ENCODE measurements around the gene NAGPA. TPM values are rescaled to one million over a fixed set of nuclear protein-coding genes. Genes with fewer than 3 reads are reported as not detected.

NAGPA gene
- total RNA-seq, 1 donor from 2014 or later, result 17.4 TPM

DNA sequence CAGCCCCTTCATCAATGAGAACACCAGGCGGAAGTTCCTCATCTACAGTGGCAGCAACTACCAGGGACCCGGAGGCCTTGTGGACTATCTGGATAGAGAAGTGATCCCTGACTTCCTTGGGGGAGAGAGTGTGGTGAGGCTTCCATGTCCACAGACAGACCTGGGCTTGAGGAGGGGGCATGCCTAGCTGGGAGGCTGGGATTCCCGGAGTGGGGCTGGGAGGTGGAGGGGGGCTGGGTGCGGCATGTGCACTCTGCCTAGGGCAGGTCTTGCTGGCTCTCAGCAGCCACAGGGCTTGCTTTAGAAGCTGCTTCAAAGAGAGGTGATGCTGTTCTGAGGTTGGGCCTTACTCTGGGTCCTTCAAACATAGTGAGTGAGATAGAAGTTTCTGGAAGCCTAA, 27.8 kb downstream of the NAGPA start:
- no peak overlapping the region for H3K27ac ChIP-seq (ENCODE audit: low read depth, low read length)
- no peaks in the 10 kb centered on the region for H3K9me3 ChIP-seq (ENCODE audit: insufficient read depth, low read depth, low read length)
- TF ChIP-seq, protein P1, sequence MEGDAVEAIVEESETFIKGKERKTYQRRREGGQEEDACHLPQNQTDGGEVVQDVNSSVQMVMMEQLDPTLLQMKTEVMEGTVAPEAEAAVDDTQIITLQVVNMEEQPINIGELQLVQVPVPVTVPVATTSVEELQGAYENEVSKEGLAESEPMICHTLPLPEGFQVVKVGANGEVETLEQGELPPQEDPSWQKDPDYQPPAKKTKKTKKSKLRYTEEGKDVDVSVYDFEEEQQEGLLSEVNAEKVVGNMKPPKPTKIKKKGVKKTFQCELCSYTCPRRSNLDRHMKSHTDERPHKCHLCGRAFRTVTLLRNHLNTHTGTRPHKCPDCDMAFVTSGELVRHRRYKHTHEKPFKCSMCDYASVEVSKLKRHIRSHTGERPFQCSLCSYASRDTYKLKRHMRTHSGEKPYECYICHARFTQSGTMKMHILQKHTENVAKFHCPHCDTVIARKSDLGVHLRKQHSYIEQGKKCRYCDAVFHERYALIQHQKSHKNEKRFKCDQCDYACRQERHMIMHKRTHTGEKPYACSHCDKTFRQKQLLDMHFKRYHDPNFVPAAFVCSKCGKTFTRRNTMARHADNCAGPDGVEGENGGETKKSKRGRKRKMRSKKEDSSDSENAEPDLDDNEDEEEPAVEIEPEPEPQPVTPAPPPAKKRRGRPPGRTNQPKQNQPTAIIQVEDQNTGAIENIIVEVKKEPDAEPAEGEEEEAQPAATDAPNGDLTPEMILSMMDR (IDR thresholded peaks at IDR 0.05; ENCODE audit: insufficient read depth, low read depth, low read length), result no peak
- no peak overlapping the region for H3K27ac Mint-ChIP-seq (ENCODE audit: unreplicated experiment)
- H3K79me2 ChIP-seq (ENCODE audit: insufficient read depth, low read length), result no peaks in the 10 kb centered on the region
- H3K27me3 Mint-ChIP-seq (ENCODE audit: low read depth, unreplicated experiment), result peaks cover 18% of the 10 kb centered on the region
- H3K9me3 Mint-ChIP-seq (ENCODE audit: unreplicated experiment), result no peaks in the 10 kb centered on the region
- H4K20me1 ChIP-seq (ENCODE audit: insufficient read depth, low read length), result no peaks in the 10 kb centered on the region
- H3K9ac ChIP-seq (ENCODE audit: low read length), result no peak overlapping the region
- peaks cover 7% of the 10 kb centered on the region for H3K27me3 ChIP-seq (ENCODE audit: insufficient read depth, low read length)
- DNase-seq (ENCODE audit: low read depth) (no peak), FAIRE-seq (no peak)
- peaks cover 2% of the 10 kb centered on the region for H3K36me3 Mint-ChIP-seq (ENCODE audit: low read depth, unreplicated experiment)
- no peaks in the 10 kb centered on the region for H3K4me1 ChIP-seq (ENCODE audit: insufficient read depth, low read length)
- H3K4me1 Mint-ChIP-seq (ENCODE audit: low read depth, unreplicated experiment), result no peaks in the 10 kb centered on the region
- H3K4me2 ChIP-seq (ENCODE audit: low read length), result no peak overlapping the region
- no peak overlapping the region for H2AFZ ChIP-seq (ENCODE audit: low read depth, low read length)
- H3K4me3 Mint-ChIP-seq (ENCODE audit: unreplicated experiment), result no peak overlapping the region
- H3K4me3 ChIP-seq (ENCODE audit: insufficient read depth, low read depth, low read length), result no peak overlapping the region
- H3K36me3 ChIP-seq (ENCODE audit: insufficient read depth, low read length), result no peaks in the 10 kb centered on the region

DNA sequence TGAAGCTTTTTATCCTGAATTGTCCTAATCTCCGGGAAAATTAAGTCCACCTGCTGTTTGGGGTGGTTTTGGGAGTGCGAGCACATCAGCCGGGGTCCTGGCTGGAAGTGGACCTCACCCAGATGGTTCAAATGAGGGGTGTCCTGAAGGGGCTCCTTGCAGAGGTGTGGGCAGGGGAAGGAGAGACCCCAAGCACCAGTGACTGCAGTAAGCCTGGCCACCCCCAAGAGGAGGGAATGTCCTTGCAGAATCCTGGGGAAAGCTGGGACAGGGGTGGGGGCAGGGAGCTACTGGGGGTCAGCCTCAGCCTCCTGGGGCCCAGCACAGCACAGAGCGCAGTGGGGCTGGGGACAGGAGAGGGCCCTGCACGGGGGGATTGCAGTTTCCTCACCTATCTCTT, 29.4 kb downstream of the NAGPA start:
- no peak overlapping the region for H3K27ac Mint-ChIP-seq (ENCODE audit: unreplicated experiment)

DNA sequence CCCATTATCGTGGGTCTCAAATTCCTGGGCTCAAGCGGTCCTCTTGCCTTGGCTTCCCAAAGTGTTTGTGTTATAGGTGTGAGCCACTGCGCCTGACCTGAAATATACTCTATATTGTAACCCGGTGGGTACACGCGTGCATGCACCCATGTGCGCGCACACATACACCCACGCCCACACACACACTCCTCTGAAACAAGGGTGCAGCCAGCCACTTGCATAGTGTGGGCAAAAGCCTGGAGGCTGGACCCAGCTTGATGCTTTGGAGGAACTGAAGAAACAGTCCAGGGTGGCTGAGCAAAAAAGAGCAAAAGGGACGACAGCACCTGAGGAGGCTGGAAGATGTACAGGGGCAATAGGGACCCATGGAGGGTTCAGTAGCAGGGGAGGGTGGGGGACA, 29.9 kb downstream of the NAGPA start:
- no peak overlapping the region for H3K4me3 Mint-ChIP-seq (ENCODE audit: unreplicated experiment)
- Histone ChIP-seq H2AFZ (ENCODE audit: low read depth, low read length) (no peak overlapping the region), H3K79me2 (ENCODE audit: insufficient read depth, low read length) (no peaks in the 10 kb centered on the region), H3K27ac (ENCODE audit: low read depth, low read length) (no peak overlapping the region), H3K4me2 (ENCODE audit: low read length) (no peak overlapping the region), H3K27me3 (ENCODE audit: insufficient read depth, low read length) (peaks cover 5% of the 10 kb centered on the region), H3K4me1 (ENCODE audit: insufficient read depth, low read length) (no peaks in the 10 kb centered on the region), H3K9ac (ENCODE audit: low read length) (no peak overlapping the region), H3K4me3 (ENCODE audit: insufficient read depth, low read depth, low read length) (no peak overlapping the region), H4K20me1 (ENCODE audit: insufficient read depth, low read length) (no peaks in the 10 kb centered on the region), H3K36me3 (ENCODE audit: insufficient read depth, low read length) (no peaks in the 10 kb centered on the region), H3K9me3 (ENCODE audit: insufficient read depth, low read depth, low read length) (no peaks in the 10 kb centered on the region)
- no peaks in the 10 kb centered on the region for H3K36me3 Mint-ChIP-seq (ENCODE audit: low read depth, unreplicated experiment)
- H3K4me1 Mint-ChIP-seq (ENCODE audit: low read depth, unreplicated experiment), result no peaks in the 10 kb centered on the region
- peaks cover 11% of the 10 kb centered on the region for H3K27me3 Mint-ChIP-seq (ENCODE audit: low read depth, unreplicated experiment)
- DNase-seq (ENCODE audit: low read depth) (no peak), FAIRE-seq (no peak)
- TF ChIP-seq, protein P1 (IDR thresholded peaks at IDR 0.05; ENCODE audit: insufficient read depth, low read depth, low read length), result no peak
- no peak for TF ChIP-seq EZH2 (IDR thresholded peaks at IDR 0.05; ENCODE audit: insufficient read depth, low read length)
- H3K27ac Mint-ChIP-seq (ENCODE audit: unreplicated experiment), result no peak overlapping the region
- H3K9me3 Mint-ChIP-seq (ENCODE audit: unreplicated experiment), result no peaks in the 10 kb centered on the region

More for the DNA sequence above, 29.4 kb downstream of the NAGPA start:
- H4K20me1 ChIP-seq (ENCODE audit: insufficient read depth, low read length), result no peaks in the 10 kb centered on the region
- H3K4me3 ChIP-seq (ENCODE audit: insufficient read depth, low read depth, low read length), result no peak overlapping the region
- no peak overlapping the region for H3K27ac ChIP-seq (ENCODE audit: low read depth, low read length)
- Mint-ChIP-seq H3K4me1 (ENCODE audit: low read depth, unreplicated experiment) (no peaks in the 10 kb centered on the region), H3K27me3 (ENCODE audit: low read depth, unreplicated experiment) (peaks cover 14% of the 10 kb centered on the region), H3K36me3 (ENCODE audit: low read depth, unreplicated experiment) (no peaks in the 10 kb centered on the region), H3K4me3 (ENCODE audit: unreplicated experiment) (no peak overlapping the region), H3K9me3 (ENCODE audit: unreplicated experiment) (no peaks in the 10 kb centered on the region)
- no peak overlapping the region for H3K9ac ChIP-seq (ENCODE audit: low read length)
- H3K9me3 ChIP-seq (ENCODE audit: insufficient read depth, low read depth, low read length), result no peaks in the 10 kb centered on the region
- FAIRE-seq (no peak), DNase-seq (ENCODE audit: low read depth) (no peak)
- peaks cover 2% of the 10 kb centered on the region for H3K27me3 ChIP-seq (ENCODE audit: insufficient read depth, low read length)
- no peak overlapping the region for H3K4me2 ChIP-seq (ENCODE audit: low read length)
- H3K79me2 ChIP-seq (ENCODE audit: insufficient read depth, low read length), result no peaks in the 10 kb centered on the region
- no peak overlapping the region for H2AFZ ChIP-seq (ENCODE audit: low read depth, low read length)
- TF ChIP-seq, protein P1 (IDR thresholded peaks at IDR 0.05; ENCODE audit: insufficient read depth, low read depth, low read length), result no peak
- TF ChIP-seq EZH2 (IDR thresholded peaks at IDR 0.05; ENCODE audit: insufficient read depth, low read length), result no peak
- no peaks in the 10 kb centered on the region for H3K4me1 ChIP-seq (ENCODE audit: insufficient read depth, low read length)
- no peaks in the 10 kb centered on the region for H3K36me3 ChIP-seq (ENCODE audit: insufficient read depth, low read length)
